Measurements from ENCODE around the gene SLC26A2. TPM values are rescaled to one million over a fixed set of nuclear protein-coding genes. Genes with fewer than 3 reads are reported as not detected.

SLC26A2 gene
- total RNA-seq, 1 donor = 20.2 TPM

- no peak for DNase-seq (ENCODE audit: low read depth)
- H3K4me3 ChIP-seq (ENCODE audit: low read depth, low read length) = no peak overlapping the region
- no peak for TF ChIP-seq CTCF (IDR thresholded peaks at IDR 0.05; ENCODE audit: insufficient read depth, low read length)
These were observed 29.6 kb upstream of the SLC26A2 start for GRCh38 chr5:149930749-149931574.

GRCh38 chr5:149931992-149932436, 28.5 kb upstream of the SLC26A2 start:
- H3K4me3 ChIP-seq (ENCODE audit: low read depth, low read length) = no peak overlapping the region
- DNase-seq (ENCODE audit: low read depth) = no peak
- no peak for TF ChIP-seq CTCF (IDR thresholded peaks at IDR 0.05; ENCODE audit: insufficient read depth, low read length)

GRCh38 chr5:149932445-149933350, 27.9 kb upstream of the SLC26A2 start:
- TF ChIP-seq CTCF (IDR thresholded peaks at IDR 0.05; ENCODE audit: insufficient read depth, low read length) = peak; percentile 28
- H3K4me3 ChIP-seq (ENCODE audit: low read depth, low read length) = no peak overlapping the region
- no peak for DNase-seq (ENCODE audit: low read depth)

GRCh38 chr5:149935431-149935901, 25.1 kb upstream of the SLC26A2 start:
- TF ChIP-seq CTCF (IDR thresholded peaks at IDR 0.05; ENCODE audit: insufficient read depth, low read length) = no peak
- H3K4me3 ChIP-seq (ENCODE audit: low read depth, low read length) = no peak overlapping the region
- no peak for DNase-seq (ENCODE audit: low read depth)

GRCh38 chr5:149936044-149936699, 24.4 kb upstream of the SLC26A2 start:
- H3K4me3 ChIP-seq (ENCODE audit: low read depth, low read length) = no peak overlapping the region
- no peak for TF ChIP-seq CTCF (IDR thresholded peaks at IDR 0.05; ENCODE audit: insufficient read depth, low read length)
- no peak for DNase-seq (ENCODE audit: low read depth)

GRCh38 chr5:149936700-149937091, 23.9 kb upstream of the SLC26A2 start:
- DNase-seq (ENCODE audit: low read depth) = peak; percentile 47
- TF ChIP-seq CTCF (IDR thresholded peaks at IDR 0.05; ENCODE audit: insufficient read depth, low read length) = no peak
- no peak overlapping the region for H3K4me3 ChIP-seq (ENCODE audit: low read depth, low read length)

All from fibroblast of the aortic adventitia (primary cell).